HG03460 (cell line): ENCODE measurements around the gene ATXN7L1.
"Not testable (repeated sequence)": the region's sequence is repeated elsewhere in the genome, so short reads cannot be mapped to it uniquely, and the experiment has no call there.

ENCODE experiments used
- ATAC-seq: cut with Tn5 transposase; IDR thresholded peaks from one replicate; pipeline ENCODE4 v1.9.1; 2021; ENCODE audit not compliant: unreplicated experiment

Gene ATXN7L1

DNA sequence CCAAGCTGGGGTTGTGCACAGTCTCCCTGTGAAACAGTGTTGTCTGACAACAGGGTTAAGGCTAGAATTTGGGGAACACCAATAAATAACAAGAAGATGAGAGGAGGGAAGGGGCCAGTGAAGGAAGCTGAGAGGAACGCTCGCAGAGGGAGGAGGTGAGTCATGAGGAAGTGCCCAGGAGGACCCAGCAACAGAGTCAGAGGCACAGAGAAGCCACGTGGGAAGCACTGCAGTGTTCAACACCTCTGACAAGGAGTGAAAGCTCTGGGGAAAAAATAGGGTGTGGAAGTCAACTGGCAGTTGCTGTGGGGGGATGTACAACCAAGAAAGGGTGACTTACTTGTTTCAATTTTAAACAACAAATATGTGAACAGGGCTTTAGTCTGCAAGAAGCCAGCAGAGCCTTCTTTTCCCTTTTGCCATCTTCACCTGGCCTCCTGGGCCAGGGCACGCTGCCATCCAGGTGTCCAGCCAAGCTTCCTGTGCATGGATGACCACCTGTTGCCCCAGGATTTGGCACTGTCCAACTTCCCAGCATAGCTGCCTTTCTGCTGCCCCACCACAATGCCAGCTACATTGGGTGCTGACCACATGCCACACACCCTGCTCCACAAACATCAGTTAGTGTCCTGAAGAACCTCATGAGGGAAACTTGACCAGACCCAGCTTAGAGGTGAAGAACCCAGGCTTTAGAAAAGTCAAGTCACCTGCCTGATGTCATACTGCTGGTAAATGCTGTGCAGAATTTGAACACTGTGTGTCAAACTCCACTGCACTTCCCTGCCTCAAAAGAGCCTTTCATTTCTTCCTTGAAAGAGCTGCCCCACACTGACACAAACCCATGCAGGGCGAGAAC, 69.6 kb downstream of the ATXN7L1 start:
- peak; percentile 29 for ATAC-seq

DNA sequence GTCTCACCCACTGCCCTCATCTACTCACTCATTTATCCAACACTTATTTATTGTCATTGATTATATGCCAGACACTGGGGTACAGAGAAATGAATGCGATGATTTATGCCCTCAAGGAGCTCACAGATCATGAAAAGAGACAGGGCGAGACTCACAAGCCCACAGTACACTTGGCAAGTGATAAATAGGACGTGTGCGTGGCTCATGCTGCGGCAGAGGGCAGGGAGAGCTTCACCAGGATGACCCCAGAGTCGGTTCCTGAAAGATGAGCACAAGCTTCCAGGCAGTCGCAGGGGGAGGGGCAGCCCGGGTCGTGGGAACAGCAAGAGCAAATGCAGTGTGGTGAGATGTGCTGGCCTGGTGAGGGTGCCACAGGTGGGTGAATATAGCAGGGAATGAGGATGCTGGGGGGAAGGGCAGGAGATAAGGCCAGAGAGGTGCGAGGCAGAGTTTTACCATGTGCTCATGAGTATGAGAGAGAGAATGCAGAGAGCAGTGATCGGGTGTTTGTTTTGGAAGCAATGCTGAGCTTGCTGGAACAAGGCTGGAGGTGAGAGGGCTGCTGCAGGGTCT, 70.9 kb downstream of the ATXN7L1 start:
- no peak for ATAC-seq

DNA sequence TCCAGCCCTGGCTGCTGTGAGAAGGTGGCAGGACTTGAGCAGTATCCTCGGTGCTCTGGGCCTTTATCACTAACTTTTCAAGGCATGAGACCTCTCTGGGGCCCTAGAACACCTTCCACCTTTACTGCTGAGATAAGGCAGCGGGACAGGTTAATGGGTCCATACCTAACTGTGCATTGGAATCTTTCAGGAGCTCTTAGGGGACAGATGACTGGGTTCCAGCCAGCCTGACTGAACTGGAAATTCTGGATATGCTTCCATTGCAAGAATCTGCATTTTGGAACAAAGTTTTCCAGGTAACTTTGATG, 73.0 kb downstream of the ATXN7L1 start:
- ATAC-seq = no peak

DNA sequence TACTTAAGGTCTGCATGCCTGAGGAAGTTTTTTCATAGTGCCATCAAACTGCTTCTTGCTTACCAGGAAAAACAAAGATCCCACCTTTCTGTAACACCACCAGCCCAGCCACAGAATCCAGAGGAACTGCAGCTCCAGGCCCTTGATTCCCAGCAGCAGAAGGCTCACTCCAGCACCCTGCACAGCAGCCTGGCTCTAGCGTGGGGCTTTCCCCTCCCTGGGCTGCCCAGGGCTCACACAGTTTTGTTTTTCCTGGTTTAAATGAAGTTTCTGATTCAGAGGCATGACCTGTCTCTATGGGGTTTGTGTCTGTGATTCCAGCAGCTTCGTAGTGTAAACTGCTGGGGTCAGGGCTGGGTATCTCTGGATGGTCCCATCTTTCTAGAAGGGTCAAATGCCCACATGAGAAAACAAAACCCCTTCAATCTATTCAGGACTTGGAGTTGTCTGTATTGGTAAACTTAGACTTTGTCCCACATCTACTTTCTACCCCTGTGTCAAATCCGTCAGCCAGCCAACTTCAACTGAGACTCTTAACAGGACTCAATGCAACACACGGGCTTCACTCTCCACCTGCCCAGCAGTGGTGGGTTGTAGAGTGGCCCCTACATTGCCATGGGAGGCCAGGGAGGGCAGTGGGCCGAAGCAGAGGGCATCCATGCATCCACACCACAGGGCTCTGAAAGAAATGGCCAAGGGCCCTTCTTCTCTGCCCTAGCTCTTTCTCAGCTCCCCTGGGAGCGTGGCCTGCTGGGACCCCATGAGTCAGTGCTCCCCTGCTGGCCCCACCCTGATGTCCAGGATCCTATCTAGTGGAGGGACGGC, 73.6 kb downstream of the ATXN7L1 start:
- ATAC-seq = no peak

DNA sequence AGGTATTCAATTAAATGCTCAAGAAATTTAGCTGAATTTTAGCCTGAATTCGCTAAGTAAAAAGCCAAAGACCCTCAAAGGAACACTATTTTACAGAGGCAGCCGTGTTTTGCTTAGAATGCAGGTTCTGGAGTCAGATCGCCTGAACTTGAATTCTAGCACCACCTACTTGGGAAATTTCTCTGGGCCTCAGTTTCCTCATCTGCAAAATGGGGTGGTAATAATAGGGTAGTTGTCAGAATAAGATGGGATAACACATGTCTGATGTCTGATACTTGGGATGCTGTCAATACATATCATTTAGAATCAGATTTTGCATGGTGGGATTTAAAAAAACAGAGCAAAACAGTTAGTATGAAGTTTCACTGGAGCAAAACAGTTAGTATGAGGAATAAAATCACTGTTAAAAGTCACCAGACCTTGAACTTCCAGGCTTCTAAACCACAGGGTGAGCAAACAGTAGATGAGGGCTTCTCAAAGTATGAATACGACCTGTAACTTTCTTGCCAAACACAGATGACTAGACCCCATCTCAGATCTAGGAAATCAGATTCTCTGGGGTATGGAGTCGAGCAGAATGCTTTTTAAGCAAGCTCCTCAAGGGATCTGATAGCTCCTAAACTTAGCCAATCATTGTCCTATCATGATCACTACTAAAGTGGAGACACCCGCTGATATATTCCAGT, 75.4 kb downstream of the ATXN7L1 start:
- ATAC-seq = no peak

DNA sequence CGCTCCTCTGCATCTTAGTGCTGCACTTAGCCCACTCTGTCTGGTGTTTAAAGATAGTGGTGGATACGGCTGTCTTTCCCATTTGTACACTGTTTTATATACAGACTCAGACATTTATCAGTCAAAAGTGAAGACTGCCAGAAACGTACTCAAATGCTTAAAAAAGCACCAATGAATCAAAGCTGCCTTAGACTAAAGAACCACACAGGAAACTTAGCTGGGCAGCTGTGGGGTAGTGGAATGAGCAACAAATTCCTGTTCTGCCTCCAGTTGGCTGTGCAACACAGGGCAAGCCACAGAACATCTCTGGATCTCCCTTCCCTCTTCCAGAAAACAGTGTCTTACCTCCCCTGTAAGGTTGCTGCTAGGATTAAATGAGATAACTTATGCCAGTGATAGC, 76.0 kb downstream of the ATXN7L1 start:
- ATAC-seq = no peak

DNA sequence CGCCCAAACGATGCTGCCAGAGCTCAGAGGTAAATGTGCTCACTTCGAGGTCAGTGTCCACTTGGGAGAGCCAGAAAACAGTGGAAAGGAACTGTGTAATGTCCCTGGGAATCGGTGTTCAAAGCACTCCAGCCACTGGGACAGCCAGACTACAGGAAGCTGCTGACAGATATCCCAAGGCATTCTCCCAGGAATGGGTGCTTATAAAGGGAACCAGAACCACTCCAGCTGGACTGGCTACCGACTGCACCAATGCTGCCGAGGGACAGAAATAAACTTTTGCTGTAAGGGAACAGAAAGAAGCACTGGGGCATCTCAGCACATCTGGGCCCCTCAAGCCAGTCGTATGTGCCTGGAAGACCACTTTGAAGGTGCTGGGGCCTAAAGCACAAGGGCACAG, 76.7 kb downstream of the ATXN7L1 start:
- no peak for ATAC-seq

DNA sequence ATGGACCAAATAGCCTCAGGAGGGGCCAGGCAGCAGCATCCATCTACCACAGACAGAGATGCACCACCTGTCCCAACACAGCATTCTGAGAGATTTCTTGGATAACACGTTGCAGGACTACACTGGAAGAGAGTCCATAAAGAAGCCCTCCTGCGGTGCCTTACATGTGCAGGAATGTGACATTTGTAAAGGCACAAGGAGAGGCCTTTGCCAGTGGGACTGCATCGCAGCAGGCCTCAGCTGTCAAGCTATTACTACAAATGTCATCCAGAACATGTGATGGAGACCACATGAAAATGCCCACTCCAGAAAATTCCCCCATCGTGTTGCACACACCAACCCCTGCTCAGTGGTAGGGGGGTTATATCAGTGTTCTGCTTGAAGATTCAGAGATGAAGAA, 77.4 kb downstream of the ATXN7L1 start:
- no peak for ATAC-seq

DNA sequence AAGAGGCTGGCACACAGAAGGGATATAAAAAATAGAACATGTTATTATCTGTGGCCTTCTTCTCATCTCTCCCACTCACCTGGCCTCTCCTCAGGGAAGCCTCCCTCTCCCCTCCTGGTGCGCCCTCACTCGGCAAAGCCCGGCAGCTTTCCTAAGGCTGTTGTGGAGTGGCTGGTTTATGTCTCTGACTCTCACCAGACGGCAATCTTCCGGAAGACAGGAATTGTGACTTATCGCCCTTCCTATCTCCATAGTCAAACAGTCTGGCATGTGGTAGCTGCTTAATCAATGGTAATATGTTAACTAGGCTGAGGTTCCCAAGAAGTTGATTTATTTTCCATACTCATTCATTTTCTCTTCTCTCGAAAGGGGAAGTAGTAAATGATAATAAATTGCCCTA, 78.7 kb downstream of the ATXN7L1 start:
- no peak for ATAC-seq

DNA sequence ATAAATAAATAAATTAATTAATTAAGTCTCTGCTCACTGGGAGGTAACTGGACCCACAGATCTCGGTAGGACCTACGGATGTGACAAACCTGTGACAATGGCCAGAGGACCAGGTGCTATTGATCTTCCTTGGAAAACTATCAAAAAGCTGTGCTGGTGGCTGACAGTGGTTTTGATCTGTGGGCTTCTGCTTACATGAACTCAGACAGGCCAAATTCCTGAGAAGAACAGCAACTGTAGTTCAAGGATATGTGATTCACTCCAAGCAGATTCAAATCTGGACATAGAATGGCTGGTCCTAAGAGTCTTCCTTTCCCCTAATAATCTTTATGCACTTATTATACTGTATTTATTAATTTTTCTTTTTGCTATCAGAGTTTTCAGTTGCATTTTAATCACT, 80.0 kb downstream of the ATXN7L1 start:
- no peak for ATAC-seq

DNA sequence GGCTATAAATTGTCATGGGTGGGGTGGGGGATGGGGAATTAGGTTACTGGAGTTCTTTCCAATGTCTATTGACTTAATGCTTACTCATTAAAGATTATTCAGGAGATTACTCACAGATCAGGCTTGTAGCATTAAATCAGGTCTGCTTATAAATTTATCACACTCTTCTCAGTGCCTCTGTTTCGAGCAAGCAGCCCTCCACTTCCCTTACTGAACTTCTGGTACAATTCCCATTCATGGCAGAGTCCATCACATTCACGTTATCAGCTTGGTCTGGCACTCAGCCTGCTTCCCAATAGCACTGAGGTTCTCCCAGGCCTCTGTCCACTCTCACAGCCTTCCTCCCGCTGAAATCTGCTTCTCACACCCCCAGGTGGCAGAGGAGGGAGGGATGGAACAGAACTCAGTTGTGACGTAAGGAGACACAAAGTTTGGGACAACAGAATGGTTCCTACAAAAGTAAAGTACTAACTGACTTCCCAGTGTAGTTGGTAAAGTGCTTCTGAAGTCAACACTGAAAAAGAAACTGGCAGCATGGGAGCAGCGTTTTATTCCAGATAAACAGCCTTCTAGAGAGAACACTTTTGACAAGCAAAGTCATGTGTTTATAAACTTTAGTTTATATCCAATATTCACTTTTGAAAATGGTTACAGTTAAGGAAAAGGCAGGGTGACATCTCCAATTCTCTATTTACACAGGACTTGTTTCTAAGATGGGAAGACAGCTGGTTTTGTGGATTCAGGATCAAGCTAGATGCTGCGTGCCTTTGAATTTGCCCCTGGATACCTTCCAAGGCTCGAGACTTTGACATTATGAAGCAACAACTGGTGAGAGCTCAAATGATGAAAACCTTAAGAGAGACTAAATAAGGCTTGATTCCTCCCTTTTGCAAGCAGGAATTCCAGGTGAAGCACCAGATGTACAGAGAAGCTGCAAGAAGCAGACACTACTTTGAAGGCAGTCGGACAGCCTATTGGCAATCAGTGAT, 81.4 kb downstream of the ATXN7L1 start:
- no peak for ATAC-seq

DNA sequence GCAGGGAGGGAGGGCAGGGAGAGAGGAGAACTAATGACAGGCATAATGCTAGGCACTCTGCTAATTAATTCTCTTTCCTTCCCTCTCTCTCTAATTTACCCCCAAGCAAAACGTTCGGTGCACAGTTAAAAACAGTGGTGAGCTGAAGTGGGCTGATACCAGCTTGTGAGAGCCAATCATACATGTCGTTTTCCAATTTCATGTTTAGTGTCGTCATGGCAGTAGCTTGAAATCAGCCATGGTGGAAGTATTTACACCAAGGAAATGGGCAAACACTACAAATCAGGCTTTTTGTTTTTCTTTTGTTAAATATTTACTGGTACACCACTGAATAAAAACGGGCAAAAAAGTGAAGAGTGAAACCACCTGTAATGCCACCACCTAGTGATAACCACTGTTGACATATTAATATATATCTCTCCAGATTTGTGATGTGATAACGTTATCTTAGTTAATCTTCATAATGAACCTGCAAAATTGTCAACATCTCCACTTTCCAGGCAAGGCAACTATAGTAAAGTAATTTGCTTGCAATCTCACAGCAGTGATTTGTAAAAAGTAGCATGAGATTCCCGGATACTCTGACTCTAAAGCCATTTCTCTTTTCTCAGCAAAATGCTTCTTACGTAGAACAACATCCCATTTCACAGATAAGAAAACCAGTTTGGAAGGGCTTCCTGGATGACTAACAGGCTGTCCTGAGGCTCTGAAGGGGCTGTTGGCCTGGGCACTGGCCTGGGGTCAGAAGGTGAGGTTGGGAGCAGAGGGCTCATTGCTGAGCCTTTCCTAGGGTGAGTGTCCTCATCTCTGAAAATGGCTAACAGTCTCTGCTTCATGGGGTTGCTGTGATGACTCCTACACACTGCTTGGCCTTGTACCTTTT, 83.7 kb downstream of the ATXN7L1 start:
- no peak for ATAC-seq

DNA sequence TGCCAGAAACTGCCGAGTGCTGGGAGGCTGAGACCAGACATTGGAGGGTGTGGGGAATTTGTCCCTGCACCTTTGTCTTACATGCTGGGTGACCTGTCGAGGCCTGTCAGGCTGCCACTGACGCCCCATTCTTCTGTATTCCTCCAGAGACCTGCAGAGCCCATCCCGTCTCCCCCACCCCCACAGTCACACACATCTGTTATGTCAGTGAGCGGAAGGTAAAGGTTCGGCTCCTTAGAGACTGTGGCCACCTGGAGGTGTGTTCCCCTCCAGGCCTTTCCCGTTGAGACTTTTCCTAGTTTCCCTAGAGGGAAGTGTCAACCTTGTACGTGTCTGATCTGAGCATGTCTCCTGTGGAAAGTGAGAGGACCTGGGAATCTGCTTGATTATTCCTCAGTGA, 84.5 kb downstream of the ATXN7L1 start:
- no peak for ATAC-seq

DNA sequence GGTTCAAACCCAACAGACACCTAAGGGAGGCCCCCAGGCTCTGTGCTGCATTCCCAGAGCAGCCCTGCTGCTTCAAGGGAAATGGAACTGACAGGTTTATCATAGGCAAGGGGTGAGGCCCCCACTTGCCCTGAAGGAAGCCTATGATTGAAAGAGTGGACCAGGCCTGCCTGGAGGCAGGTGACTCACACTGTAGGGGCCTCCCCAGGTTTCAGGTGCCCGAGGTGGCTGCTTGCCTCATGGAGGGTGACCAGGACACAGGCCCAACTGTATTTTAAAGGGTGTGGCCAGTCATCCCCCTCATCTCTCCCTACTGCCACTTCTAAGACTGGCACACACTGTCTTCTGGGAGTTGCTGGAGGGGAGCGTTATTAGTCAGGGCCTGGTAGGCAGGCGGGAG, 85.4 kb downstream of the ATXN7L1 start:
- no peak for ATAC-seq

DNA sequence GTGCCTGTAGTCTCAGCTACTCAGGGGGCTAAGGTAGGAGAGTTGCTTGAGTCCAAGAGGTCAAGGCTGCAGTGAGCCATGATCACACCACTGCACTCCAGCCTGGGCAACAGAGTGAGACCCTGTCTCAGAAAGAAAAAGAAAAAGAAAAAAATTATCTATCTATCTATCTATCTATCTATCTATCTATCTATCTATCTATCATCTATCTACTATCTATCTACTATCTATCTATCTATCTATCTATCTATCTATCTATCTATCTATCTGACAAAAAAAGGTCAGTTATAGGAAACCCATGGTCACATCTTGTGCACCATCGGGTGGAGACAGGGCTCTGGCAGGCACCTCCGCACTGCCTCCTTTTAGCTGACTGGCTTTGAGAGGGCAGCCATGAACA, 85.9 kb downstream of the ATXN7L1 start:
- not testable (repeated sequence) for ATAC-seq

DNA sequence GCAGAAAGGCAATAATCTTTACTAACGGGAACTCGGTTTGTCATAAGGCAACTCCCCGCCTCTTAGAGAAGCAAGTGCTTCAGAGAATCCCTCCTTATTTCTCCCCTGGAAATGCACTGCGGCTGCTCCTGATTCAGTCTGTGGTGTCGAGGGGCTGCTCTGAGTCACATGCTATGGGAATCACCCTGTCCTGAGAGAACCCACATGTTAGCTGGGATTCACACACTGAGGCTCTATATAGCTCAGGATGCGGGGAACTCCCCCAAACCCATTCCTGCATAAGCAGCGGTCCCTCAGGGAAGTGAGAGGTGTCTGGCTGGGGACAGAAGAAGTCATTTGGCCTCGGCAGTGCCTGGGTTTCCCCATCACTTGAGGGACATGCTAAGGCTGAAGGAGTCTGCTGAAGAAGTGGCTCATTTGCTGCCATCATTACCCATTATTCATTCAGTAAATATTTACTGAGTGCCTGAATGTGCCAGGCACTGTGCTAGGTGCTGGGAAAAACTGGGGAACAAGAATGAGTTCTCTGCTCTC, 87.5 kb downstream of the ATXN7L1 start:
- ATAC-seq = no peak

DNA sequence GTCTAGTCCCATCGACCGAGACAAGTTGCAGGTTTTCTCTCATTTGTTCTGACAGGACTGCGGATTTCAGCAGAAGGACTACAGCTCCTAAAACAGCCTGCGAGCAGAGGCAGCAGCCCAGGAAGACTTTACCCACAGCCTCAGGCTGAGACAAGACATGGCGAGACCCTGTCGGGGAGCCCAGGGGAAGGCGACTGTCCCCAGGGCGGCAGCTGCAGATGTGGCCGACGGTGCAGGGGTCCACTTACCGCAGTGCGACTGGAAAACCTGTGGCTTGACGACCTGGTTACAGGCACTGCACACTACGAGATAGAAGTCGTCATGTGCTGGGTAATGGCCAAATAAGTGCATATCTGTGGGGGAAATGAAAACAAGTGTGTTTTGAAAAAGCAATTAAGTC, 88.0 kb downstream of the ATXN7L1 start:
- no peak for ATAC-seq

DNA sequence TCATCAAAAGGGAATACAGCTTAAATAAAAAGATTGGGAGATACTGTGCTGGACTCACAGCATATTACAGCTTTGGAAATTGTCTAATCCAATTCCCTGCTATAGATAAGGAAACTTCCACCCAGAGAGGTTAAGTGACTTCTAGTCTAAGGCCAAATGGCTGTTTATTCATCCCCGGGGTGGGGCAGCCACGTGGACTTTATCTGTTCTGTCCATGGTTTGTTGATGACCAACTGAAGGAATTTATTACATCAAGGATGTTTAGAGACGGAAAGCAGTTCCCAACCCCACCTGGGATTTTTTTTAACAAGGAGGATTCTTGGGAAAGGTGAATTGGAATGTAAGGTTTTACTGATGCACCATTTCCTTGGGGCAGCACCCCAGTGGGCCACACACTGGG, 88.6 kb downstream of the ATXN7L1 start:
- no peak for ATAC-seq
